Measurements from ENCODE around the gene KIF11.
"Not testable (repeated sequence)": the region's sequence is repeated elsewhere in the genome, so short reads cannot be mapped to it uniquely, and the experiment has no call there.

Gene KIF11

GRCh38 chr10:92592761-92593618 is at the start of gene KIF11:
TSS of gene KIF11 (plus strand) at chr10:92593130. CDS start at chr10:92593376, 246 bp downstream.
- DNase-seq: peak; percentile 96

GRCh38 chr10:92544296-92544695 is 48.6 kb upstream of the KIF11 start:
- DNase-seq: peak; percentile 28

GRCh38 chr10:92545556-92545955 is 47.4 kb upstream of the KIF11 start:
- no peak for DNase-seq

DNA sequence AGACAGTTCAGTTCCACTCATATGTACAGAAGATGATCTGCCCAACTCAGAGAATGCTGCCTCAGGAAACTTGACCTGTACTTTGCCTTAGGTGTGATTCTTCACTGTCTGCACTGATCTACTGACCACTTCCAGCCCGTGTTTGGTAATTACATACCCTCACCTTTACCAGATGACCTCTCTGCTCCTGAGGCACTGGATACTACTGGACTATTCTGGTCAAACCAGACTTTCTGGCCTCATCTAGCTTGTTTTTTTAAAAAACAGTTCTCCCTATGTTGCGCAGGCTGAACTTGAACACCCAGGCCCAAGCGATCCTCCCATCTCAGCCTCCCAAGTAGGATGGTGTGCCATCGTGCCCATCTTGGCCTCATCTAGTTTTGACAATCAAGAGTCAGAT is 45.3 kb upstream of the KIF11 start:
- DNase-seq: no peak

DNA sequence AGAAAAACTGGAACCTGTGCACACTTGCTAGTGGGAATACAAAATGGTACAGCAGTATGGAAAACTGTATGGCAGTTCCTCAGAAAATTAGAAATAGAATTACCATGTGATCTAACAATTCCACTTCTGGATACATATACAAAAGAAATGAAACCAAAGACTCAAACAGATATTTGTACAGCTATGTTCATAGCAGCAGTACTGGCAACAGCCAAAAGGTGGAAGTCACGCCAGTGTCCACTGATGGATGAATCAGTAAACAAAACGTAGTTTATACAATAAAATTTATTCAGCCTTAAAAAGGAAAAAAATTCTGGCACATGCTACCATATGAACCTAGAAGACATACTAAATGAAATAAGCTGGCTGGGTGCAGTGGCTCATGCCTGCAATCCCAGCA is 42.0 kb upstream of the KIF11 start:
- DNase-seq: no peak

DNA sequence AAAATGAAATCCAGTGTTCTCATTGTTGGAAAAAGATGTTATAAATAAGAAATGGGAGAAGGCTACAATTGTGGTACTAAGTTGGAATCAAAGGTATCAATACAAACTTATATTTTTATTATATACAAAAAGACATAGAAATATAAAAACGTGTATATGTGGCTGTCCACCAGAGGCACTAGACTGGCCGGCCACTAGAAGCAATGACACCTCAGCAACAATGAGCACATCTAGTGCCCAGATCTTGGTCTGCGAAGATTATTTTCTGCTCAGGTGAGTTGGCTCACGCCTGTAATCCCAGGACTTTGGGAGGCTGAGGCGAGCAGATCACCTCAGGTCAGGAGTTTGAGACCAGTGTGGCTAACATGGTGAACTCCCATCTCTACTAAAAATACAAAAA is 40.6 kb upstream of the KIF11 start:
- no peak for DNase-seq

DNA sequence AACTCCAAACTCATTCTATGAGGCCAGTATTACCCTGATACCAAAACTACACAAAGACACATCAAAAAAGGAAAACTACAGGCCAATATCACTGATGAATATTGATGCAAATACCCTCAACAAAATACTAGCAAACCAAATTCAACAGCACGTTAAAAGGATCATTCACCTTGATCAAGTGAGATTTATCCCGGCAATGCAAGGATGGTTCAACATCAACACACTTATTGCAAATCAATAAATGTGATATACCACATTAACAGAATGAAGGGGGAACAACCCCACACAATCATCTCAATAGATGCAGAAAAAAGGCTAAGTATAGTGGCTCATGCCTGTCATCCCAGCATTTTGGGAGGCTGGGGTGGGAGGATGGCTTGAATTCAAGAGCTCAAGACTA is 39.0 kb upstream of the KIF11 start:
- no peak for DNase-seq

DNA sequence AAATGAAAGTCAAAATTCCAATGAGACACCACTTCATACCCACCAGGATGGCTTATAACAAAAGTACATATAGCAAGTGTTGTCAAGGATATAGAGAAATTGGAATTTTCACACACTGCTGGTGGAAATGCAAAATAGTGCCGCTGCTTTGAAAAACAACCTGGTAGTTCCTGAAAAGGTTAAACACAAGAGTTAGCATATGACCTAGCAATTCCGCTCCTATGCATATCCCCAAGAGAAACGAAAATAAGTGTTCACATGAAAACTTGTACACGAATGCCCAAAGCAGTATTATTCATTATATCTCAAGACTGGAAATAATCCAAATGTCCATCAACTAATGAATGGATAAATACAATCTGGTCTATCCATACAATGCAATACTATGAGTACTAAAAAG is 33.9 kb upstream of the KIF11 start:
- no peak for DNase-seq

- DNase-seq: no peak
Measured at GRCh38 chr10:92562424-92562823, 30.5 kb upstream of the KIF11 start.

- no peak for DNase-seq
Measured at GRCh38 chr10:92567952-92568600, 24.9 kb upstream of the KIF11 start.

DNA sequence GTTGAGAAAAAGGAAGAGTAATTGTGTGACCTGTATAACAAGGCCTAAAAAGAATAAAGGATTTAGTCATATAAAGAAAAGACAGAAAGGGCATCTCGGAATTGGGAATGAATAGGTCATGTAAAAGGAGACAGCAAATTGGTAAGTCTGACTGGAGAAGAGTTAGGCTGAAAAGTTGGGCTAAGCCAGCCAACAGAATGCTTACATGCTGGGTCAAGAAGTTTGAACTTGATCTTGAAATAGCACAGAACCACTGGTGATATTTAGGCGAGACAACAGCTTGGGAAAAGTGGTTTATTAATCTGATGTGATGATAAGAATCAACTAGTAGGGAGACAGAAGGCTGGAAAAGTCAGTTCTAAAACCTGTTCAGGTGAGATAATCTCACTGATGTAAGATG is 23.9 kb upstream of the KIF11 start:
- DNase-seq: no peak

DNA sequence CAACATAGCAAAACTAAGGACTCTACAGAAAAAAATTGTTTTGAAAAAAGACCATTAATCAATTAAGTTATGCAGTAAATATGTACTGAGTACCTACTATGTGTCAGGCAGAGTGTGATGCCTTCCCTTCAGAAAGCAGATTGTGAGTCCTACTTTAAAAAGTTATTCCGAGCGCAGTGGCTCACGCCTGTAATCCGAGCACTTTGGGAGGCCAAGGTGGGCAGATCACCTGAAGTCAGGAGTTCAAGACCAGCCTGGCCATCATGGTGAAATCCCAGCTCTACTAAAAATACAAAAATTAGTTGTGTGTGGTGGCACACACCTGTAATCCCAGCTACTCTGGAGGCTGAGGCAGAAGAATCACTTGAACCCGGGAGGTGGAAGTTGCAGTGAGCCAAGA is 23.3 kb upstream of the KIF11 start:
- not testable (repeated sequence) for DNase-seq

GRCh38 chr10:92571649-92572048 is 21.3 kb upstream of the KIF11 start:
- no peak for DNase-seq

DNA sequence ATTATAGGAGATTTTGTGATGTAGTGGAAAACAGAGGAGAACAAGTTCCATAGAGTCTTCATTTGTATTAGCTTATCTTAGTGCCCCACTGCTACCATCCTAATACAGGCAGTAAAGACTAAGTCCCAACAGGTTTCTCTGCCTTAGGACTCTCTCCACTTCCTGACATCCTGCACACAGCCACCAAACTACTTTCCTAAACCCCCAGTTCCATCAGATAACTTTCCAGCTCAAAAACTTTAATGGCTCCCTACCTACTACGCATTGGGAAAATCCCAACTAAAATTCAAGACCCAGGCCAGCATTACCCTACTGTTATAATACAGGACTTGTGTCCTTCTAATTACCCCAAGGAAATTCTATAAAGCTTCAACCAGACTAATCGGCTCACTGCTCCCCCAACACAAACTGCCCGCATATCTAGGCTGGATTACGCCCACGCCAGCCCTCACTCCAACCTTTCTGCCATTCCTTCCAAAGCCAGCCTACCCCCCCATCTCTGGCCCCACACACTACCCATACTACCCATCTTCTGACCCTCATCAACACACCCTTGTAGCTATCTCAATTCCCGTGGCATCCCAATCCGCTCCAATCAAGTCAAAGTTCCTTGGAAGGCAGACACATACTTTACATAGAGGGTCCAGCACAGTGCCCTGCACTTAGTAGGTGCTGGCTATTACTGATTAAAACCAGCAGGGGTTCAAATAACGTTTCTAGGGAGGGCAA is 20.4 kb upstream of the KIF11 start:
- no peak for DNase-seq

- peak; percentile 57 for DNase-seq
Measured at GRCh38 chr10:92573091-92573797, 19.7 kb upstream of the KIF11 start.

- peak; percentile 84 for DNase-seq
Measured at GRCh38 chr10:92573798-92574547, 19.0 kb upstream of the KIF11 start, which contains the start of gene IDE. TSS of gene IDE (minus strand) at chr10:92574093. CDS start at chr10:92574019, 74 bp downstream.

GRCh38 chr10:92574548-92575261 is 18.2 kb upstream of the KIF11 start:
- peak; percentile 27 for DNase-seq

GRCh38 chr10:92575961-92576360 is 17.0 kb upstream of the KIF11 start:
- no peak for DNase-seq

DNA sequence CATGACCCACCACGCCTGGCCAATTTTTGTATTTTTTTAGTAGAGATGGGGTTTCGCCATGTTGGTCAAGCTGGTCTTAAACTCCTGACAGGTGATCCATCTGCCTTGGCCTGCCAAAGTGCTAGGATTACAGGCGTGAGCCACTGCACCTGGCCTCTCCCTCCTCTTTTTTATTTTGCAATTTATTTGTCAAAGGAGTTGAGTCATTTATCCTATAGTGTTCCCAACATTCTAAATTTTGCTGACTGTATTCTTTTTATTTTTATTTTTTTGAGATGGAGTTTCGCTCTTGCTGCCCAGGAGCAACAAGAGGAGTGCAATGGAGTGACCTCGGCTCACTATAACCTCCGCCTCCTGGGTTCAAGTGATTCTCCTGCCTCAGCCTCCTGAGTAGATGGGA is 10.6 kb upstream of the KIF11 start:
- DNase-seq: not testable (repeated sequence)

- peak; percentile 55 for DNase-seq
Measured at GRCh38 chr10:92590623-92591549, 2.0 kb upstream of the KIF11 start.
